Ovary (tissue), 9 donors: ENCODE results near the gene EEFSEC. TPM values are rescaled to one million over a fixed set of nuclear protein-coding genes. Genes with fewer than 3 reads are reported as not detected.

Experiments
- DNase-seq, 5 donors: peaks; one replicate each; pipeline ENCODE4 v3.0.0-alpha.2; 2019 to 2020
- H3K27ac ChIP-seq, 2 donors: fragments of 200-600 bp; one replicate each; pipeline versions ENCODE4 v1.5.1 to v1.8.0; 2019 to 2022
- H3K27me3 ChIP-seq: fragments of 200-600 bp; one replicate; pipeline ENCODE4 v1.8.0; 2022
- H3K36me3 ChIP-seq: fragments of 200-600 bp; sonication (generic); one replicate; pipeline ENCODE4 v1.5.1; 2019
- H3K4me1 ChIP-seq: one replicate; pipeline ENCODE4 v1.8.1; 2013; ENCODE audit warnings: mild to moderate bottlenecking, moderate library complexity; ENCODE audit not compliant: insufficient read depth
- H3K4me3 ChIP-seq: fragments of 200-600 bp; sonication (generic); one replicate; pipeline ENCODE4 v1.5.1; 2017
- H3K9me3 ChIP-seq, 2 donors: fragments of 200-600 bp in 1 of 2; sonication (generic) in 1 of 2; one replicate each; pipeline versions ENCODE4 v1.5.1 to v1.8.1; 2013 to 2019; ENCODE audit warnings: mild to moderate bottlenecking in 1 of 2, moderate library complexity in 1 of 2
- CTCF ChIP-seq, 3 donors: fragments of 450-650 bp in 2 of 3; fragments of 200-600 bp in 1 of 3; IDR thresholded peaks; one replicate each; pipeline versions ENCODE4 v1.5.1 to v1.8.0; 2016 to 2022; ENCODE audit warnings: antibody characterized with exemption in 3 of 3, mild to moderate bottlenecking in 1 of 3
- EP300 ChIP-seq: sonication (generic); formaldehyde crosslinking; IDR thresholded peaks from one replicate; pipeline ENCODE4 v1.6.1; 2017; ENCODE audit warnings: antibody characterized with exemption
- POLR2A ChIP-seq: fragments of 450-650 bp; IDR thresholded peaks from one replicate; pipeline ENCODE4 v1.6.1; 2017; ENCODE audit warnings: antibody characterized with exemption, mild to moderate bottlenecking, moderate library complexity
- WGBS, 3 donors: extraction: QIAGEN DNeasy Blood & Tissue Kit in 1 of 3; methylation state at CpG; one replicate each; pipeline versions ENCODE4 v1.1.5 to v1.1.7; 2013 to 2017; 5-methylcytosine and 5-hydroxymethylcytosine counted together
- intact Hi-C, 4 donors: fragments of 100-400 bp; cut with DNase I; formaldehyde crosslinking; loops; one replicate each; pipeline versions ENCODE4 v1.11.0 to v1.15.1; 2022 to 2023
- polyA plus RNA-seq, 2 donors: library from polyadenylated mRNA; stranded (reverse); fragments of 200-250 nt in 1 of 2; fragments of 350-450 nt in 1 of 2; fragmentation: Illumina TruSeq in 1 of 2; extraction: RNeasy Lipid Tissue Mini Kit (QIAGEN cat#74804) in 1 of 2; gene quantifications; one replicate each; pipeline ENCODE4 v1.2.3, GENCODE V29; 2013 to 2014
- total RNA-seq, 7 donors: library from RNA; depleted of rRNA in 2 of 7; stranded (reverse); fragments of >200 nt in 2 of 7; fragmentation: NEBNext Ultra II Directional in 3 of 7; extraction: Animal tissue kit (Norgen Biotek cat#: 25700) in 3 of 7; gene quantifications; one replicate each; pipeline versions ENCODE4 v1.1.0 to v1.2.4, GENCODE V29; 2016 to 2023
- donor health status: DM: no; HTN: no; CAD: no; lungs with moderate emphysema.
- donor health status: DM: no; HTN: no; CAD: no.
- donor health status: Bipolar disorder and iron deficiency.
- donor health status: DM: yes; HTN: yes; CAD: no.
- donor health status: DM: no; HTN: no; CAD: no.
- donor health status: DM: yes; HTN: yes; CAD: no.

EEFSEC gene
- total and polyA plus RNA-seq, 9 donors, result 6.8 to 21.0 (median 15.4) TPM

- Histone ChIP-seq H3K9me3 (no peaks in the 10 kb centered on the region), H3K27ac (no peak overlapping the region), H3K4me1 (peaks cover 6% of the 10 kb centered on the region), H3K36me3 (no peaks in the 10 kb centered on the region), H3K27me3 (no peaks in the 10 kb centered on the region), H3K4me3 (no peak overlapping the region)
- no peak for DNase-seq
- intact Hi-C loops, result no loop called here
- TF ChIP-seq EP300, result no peak
- TF ChIP-seq CTCF (IDR thresholded peaks at IDR 0.05), result no peak
- TF ChIP-seq POLR2A, result no peak
- WGBS, 3 donors, result 74 to 86% (median 83%) methylated on average over 22 to 24 of the region's 24 CpGs
These were observed 260.3 kb downstream of the EEFSEC start for GRCh38 chr3:128413413-128414205.

- DNase-seq, result no peak
- Histone ChIP-seq H3K9me3 (no peaks in the 10 kb centered on the region), H3K27ac (no peak overlapping the region), H3K36me3 (no peaks in the 10 kb centered on the region), H3K27me3 (no peaks in the 10 kb centered on the region), H3K4me1 (no peaks in the 10 kb centered on the region), H3K4me3 (no peak overlapping the region)
- 93 to 95% (median 95%) methylated on average over 16 of the region's 16 CpGs for WGBS, 3 donors
- intact Hi-C loops, result no loop called here
- TF ChIP-seq EP300 (no peak), POLR2A (no peak), CTCF (IDR thresholded peaks at IDR 0.05) (no peak)
These were observed 262.0 kb downstream of the EEFSEC start for GRCh38 chr3:128415200-128415772.

- H3K9me3 ChIP-seq, result no peaks in the 10 kb centered on the region
- H3K4me1 ChIP-seq, result no peaks in the 10 kb centered on the region
- DNase-seq, result no peak
- intact Hi-C loops, result no loop called here
- H3K27me3 ChIP-seq, result no peaks in the 10 kb centered on the region
- H3K27ac ChIP-seq, result no peak overlapping the region
- H3K36me3 ChIP-seq, result no peaks in the 10 kb centered on the region
- H3K4me3 ChIP-seq, result no peak overlapping the region
- WGBS, 3 donors, result 67 to 73% (median 68%) methylated on average over 19 of the region's 19 CpGs
- no peak for TF ChIP-seq EP300
- no peak for TF ChIP-seq CTCF (IDR thresholded peaks at IDR 0.05)
- no peak for TF ChIP-seq POLR2A
These were observed 262.7 kb downstream of the EEFSEC start for GRCh38 chr3:128415773-128416577.

GRCh38 chr3:128416578-128417211, 263.4 kb downstream of the EEFSEC start:
- H3K27ac ChIP-seq, result no peak overlapping the region
- H3K27me3 ChIP-seq, result no peaks in the 10 kb centered on the region
- WGBS, 3 donors, result 77 to 81% (median 77%) methylated on average over 12 of the region's 12 CpGs
- no peak overlapping the region for H3K4me3 ChIP-seq
- H3K4me1 ChIP-seq, result no peaks in the 10 kb centered on the region
- no peaks in the 10 kb centered on the region for H3K36me3 ChIP-seq
- intact Hi-C loops, result no loop called here
- no peak for DNase-seq
- TF ChIP-seq EP300, result no peak
- no peak for TF ChIP-seq POLR2A
- no peak for TF ChIP-seq CTCF (IDR thresholded peaks at IDR 0.05)
- H3K9me3 ChIP-seq, result no peaks in the 10 kb centered on the region
